Hepatocyte (in vitro differentiated cells): ENCODE data around the gene ASPHD2. TPM values are rescaled to one million over a fixed set of nuclear protein-coding genes. Genes with fewer than 3 reads are reported as not detected.

Source experiments
- DNase-seq: peaks from one replicate; pipeline ENCODE4 v3.0.0-alpha.2; 2016; ENCODE audit warnings: low spot score
- H2AFZ ChIP-seq: fragments of 200-600 bp; sonication (generic); 2 replicates; pipeline ENCODE4 v1.6.0; 2016; ENCODE audit warnings: antibody characterized with exemption, mild to moderate bottlenecking
- H3K27ac ChIP-seq: fragments of 200-600 bp; sonication (generic); 2 replicates; pipeline ENCODE4 v1.5.1; 2016; ENCODE audit warnings: mild to moderate bottlenecking
- H3K27me3 ChIP-seq: fragments of 200-600 bp; sonication (generic); 2 replicates; pipeline ENCODE4 v1.6.1; 2016
- H3K36me3 ChIP-seq: fragments of 200-600 bp; sonication (generic); replicated peaks from 2 replicates; pipeline ENCODE4 v1.5.1; 2016; ENCODE audit warnings: low read depth; ENCODE audit not compliant: insufficient read depth
- H3K4me1 ChIP-seq: fragments of 200-600 bp; sonication (generic); 2 replicates; pipeline ENCODE4 v1.5.1; 2016; ENCODE audit warnings: mild to moderate bottlenecking, moderate library complexity; ENCODE audit not compliant: insufficient read depth
- H3K4me2 ChIP-seq: fragments of 200-600 bp; sonication (generic); 2 replicates; pipeline ENCODE4 v1.6.0; 2016
- H3K4me3 ChIP-seq: fragments of 200-600 bp; sonication (generic); 2 replicates; pipeline ENCODE4 v1.5.1; 2016; ENCODE audit warnings: mild to moderate bottlenecking
- H3K79me2 ChIP-seq: fragments of 200-600 bp; sonication (generic); 2 replicates; pipeline ENCODE4 v1.6.0; 2017; ENCODE audit warnings: mild to moderate bottlenecking
- H3K9me2 ChIP-seq: fragments of 200-600 bp; sonication (generic); replicated peaks from 2 replicates; pipeline ENCODE4 v1.6.0; 2017; ENCODE audit warnings: mild to moderate bottlenecking; ENCODE audit not compliant: insufficient read depth
- H3K9me3 ChIP-seq: fragments of 200-600 bp; sonication (generic); 2 replicates; pipeline ENCODE4 v1.5.1; 2016; ENCODE audit warnings: low read depth, mild to moderate bottlenecking
- H4K20me1 ChIP-seq: fragments of 200-600 bp; sonication (generic); 2 replicates; pipeline ENCODE4 v1.6.0; 2016; ENCODE audit warnings: mild to moderate bottlenecking; ENCODE audit not compliant: insufficient read depth, poor library complexity, severe bottlenecking
- EZH2 ChIP-seq: fragments of 200-600 bp; sonication (generic); IDR thresholded peaks from 2 replicates; pipeline ENCODE4 v1.6.1; 2016; ENCODE audit warnings: antibody characterized with exemption, mild to moderate bottlenecking, borderline replicate concordance
- EZH2phosphoT487 ChIP-seq: fragments of 200-600 bp; sonication (generic); IDR thresholded peaks from one replicate; pipeline ENCODE4 v1.6.1; 2018; ENCODE audit warnings: antibody characterized with exemption, mild to moderate bottlenecking, low read depth, moderate library complexity; ENCODE audit not compliant: unreplicated experiment, severe bottlenecking
- WGBS: methylation state at CpG from one replicate; pipeline ENCODE4 v1.1.6; 2016; ENCODE audit warnings: low lambda C conversion rate; ENCODE audit errors: missing lambda C conversion rate; 5-methylcytosine and 5-hydroxymethylcytosine counted together
- polyA plus RNA-seq: library from polyadenylated mRNA; unstranded; fragments of >200 nt; fragmentation: Nextera tagmentation; extraction: Ambion mirVana; gene quantifications from 2 replicates; pipeline ENCODE4 v1.2.1, GENCODE V29; 2016
- total RNA-seq: library from RNA; depleted of rRNA; stranded (reverse); fragments of >200 nt; gene quantifications from 2 replicates; pipeline ENCODE4 v1.2.3, GENCODE V29; 2014
- TF ChIP-seq, protein P1 (sequence below): fragments of 200-600 bp; sonication (generic); IDR thresholded peaks from 2 replicates; pipeline ENCODE4 v1.5.1; 2016; ENCODE audit warnings: antibody characterized with exemption, mild to moderate bottlenecking; ENCODE audit not compliant: poor library complexity

The ASPHD2 gene
- total and polyA plus RNA-seq, 2 experiments from 2014 or later: 1.2 to 2.6 TPM

DNA sequence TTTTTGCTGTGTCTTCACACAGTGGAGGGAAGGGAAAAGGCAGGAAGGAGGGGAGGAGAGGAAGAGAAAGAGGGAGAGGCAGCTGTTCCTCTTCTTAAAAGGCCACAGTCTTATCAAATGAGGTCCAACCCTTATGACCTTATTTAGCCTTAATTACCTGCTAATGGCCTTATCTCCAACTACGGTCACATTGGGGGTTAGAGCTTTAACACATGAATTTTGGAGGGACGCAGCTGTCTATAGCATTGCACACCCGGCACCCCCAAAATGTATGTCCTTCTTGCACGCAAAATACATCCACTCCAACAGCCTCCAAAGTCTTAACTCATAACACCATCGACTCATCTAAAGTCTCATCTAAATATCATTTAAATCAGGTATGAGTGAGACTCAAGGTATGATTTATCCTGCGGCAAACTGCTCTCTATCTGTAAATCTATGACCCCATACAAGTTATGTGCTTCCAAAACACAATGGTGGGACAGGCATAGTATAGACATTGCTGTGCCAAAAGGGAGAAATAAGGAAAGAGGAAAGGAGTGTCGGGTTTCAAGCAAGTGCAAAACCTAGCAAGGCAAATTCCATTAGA lies 45.0 kb upstream of the ASPHD2 start:
- 78% methylated on average over 7 of the region's 7 CpGs for WGBS
- Histone ChIP-seq H3K4me2 (no peak overlapping the region), H3K9me2 (no peaks in the 10 kb centered on the region), H3K4me1 (no peaks in the 10 kb centered on the region), H3K36me3 (no peaks in the 10 kb centered on the region), H3K4me3 (no peak overlapping the region), H4K20me1 (no peaks in the 10 kb centered on the region), H3K79me2 (no peaks in the 10 kb centered on the region), H3K27me3 (peaks cover 15% of the 10 kb centered on the region), H3K9me3 (no peaks in the 10 kb centered on the region), H2AFZ (no peak overlapping the region), H3K27ac (no peak overlapping the region)
- TF ChIP-seq EZH2 (no peak), EZH2phosphoT487 (no peak)
- TF ChIP-seq, protein P1, sequence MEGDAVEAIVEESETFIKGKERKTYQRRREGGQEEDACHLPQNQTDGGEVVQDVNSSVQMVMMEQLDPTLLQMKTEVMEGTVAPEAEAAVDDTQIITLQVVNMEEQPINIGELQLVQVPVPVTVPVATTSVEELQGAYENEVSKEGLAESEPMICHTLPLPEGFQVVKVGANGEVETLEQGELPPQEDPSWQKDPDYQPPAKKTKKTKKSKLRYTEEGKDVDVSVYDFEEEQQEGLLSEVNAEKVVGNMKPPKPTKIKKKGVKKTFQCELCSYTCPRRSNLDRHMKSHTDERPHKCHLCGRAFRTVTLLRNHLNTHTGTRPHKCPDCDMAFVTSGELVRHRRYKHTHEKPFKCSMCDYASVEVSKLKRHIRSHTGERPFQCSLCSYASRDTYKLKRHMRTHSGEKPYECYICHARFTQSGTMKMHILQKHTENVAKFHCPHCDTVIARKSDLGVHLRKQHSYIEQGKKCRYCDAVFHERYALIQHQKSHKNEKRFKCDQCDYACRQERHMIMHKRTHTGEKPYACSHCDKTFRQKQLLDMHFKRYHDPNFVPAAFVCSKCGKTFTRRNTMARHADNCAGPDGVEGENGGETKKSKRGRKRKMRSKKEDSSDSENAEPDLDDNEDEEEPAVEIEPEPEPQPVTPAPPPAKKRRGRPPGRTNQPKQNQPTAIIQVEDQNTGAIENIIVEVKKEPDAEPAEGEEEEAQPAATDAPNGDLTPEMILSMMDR: no peak
- DNase-seq: no peak

- H3K4me1 ChIP-seq: no peaks in the 10 kb centered on the region
- no peak overlapping the region for H3K27ac ChIP-seq
- no peak overlapping the region for H3K4me3 ChIP-seq
- H4K20me1 ChIP-seq: no peaks in the 10 kb centered on the region
- H2AFZ ChIP-seq: no peak overlapping the region
- WGBS: 90% methylated on average over 1 of the region's 1 CpG
- no peaks in the 10 kb centered on the region for H3K9me2 ChIP-seq
- H3K9me3 ChIP-seq: no peaks in the 10 kb centered on the region
- TF ChIP-seq, protein P1: no peak
- TF ChIP-seq EZH2phosphoT487 (no peak), EZH2 (no peak)
- no peak overlapping the region for H3K4me2 ChIP-seq
- no peaks in the 10 kb centered on the region for H3K36me3 ChIP-seq
- no peak for DNase-seq
- H3K79me2 ChIP-seq: no peaks in the 10 kb centered on the region
- peaks cover 11% of the 10 kb centered on the region for H3K27me3 ChIP-seq
Observed at GRCh38 chr22:26385164-26385563, 43.9 kb upstream of the ASPHD2 start.

- no peaks in the 10 kb centered on the region for H3K27me3 ChIP-seq
- 96% methylated on average over 3 of the region's 3 CpGs for WGBS
- no peaks in the 10 kb centered on the region for H4K20me1 ChIP-seq
- TF ChIP-seq, protein P1: no peak
- TF ChIP-seq EZH2phosphoT487 (no peak), EZH2 (no peak)
- H3K9me2 ChIP-seq: no peaks in the 10 kb centered on the region
- H3K9me3 ChIP-seq: no peaks in the 10 kb centered on the region
- no peaks in the 10 kb centered on the region for H3K36me3 ChIP-seq
- H3K79me2 ChIP-seq: no peaks in the 10 kb centered on the region
- no peak overlapping the region for H2AFZ ChIP-seq
- DNase-seq: no peak
- H3K27ac ChIP-seq: no peak overlapping the region
- H3K4me1 ChIP-seq: no peaks in the 10 kb centered on the region
- H3K4me2 ChIP-seq: no peak overlapping the region
- no peak overlapping the region for H3K4me3 ChIP-seq
Observed at GRCh38 chr22:26389125-26389524, 39.9 kb upstream of the ASPHD2 start.

GRCh38 chr22:26391091-26391490 lies 38.0 kb upstream of the ASPHD2 start:
- 89% methylated on average over 1 of the region's 1 CpG for WGBS
- Histone ChIP-seq H3K4me1 (no peaks in the 10 kb centered on the region), H3K4me3 (no peak overlapping the region), H3K27ac (no peak overlapping the region), H3K4me2 (no peak overlapping the region), H3K27me3 (no peaks in the 10 kb centered on the region), H4K20me1 (no peaks in the 10 kb centered on the region), H3K9me3 (no peaks in the 10 kb centered on the region), H3K36me3 (no peaks in the 10 kb centered on the region), H3K9me2 (no peaks in the 10 kb centered on the region), H3K79me2 (no peaks in the 10 kb centered on the region), H2AFZ (no peak overlapping the region)
- TF ChIP-seq EZH2 (no peak), EZH2phosphoT487 (no peak)
- TF ChIP-seq, protein P1: no peak
- DNase-seq: no peak
